Lower lobe of right lung (tissue), 2 donors: ENCODE data around the gene SP140L. TPM values are rescaled to one million over a fixed set of nuclear protein-coding genes. Genes with fewer than 3 reads are reported as not detected.

Source experiments
- ATAC-seq, 2 donors: fragments of 200-7000 bp; cut with Tn5 transposase; one replicate each; pipeline ENCODE4 v1.9.1; 2020 to 2022; ENCODE audit warnings: mild to moderate bottlenecking in 2 of 2, moderate library complexity in 2 of 2
- DNase-seq: peaks from one replicate; pipeline ENCODE4 v3.0.0-alpha.2; 2020
- H3K27ac ChIP-seq: fragments of 200-600 bp; one replicate; pipeline ENCODE4 v1.8.0; 2022
- H3K27me3 ChIP-seq: fragments of 200-600 bp; one replicate; pipeline ENCODE4 v1.8.0; 2022; ENCODE audit warnings: low read depth
- H3K36me3 ChIP-seq: fragments of 200-600 bp; one replicate; pipeline ENCODE4 v1.8.0; 2022; ENCODE audit warnings: mild to moderate bottlenecking
- H3K4me1 ChIP-seq: fragments of 200-600 bp; one replicate; pipeline ENCODE4 v1.8.0; 2022
- H3K4me3 ChIP-seq: fragments of 200-600 bp; one replicate; pipeline ENCODE4 v1.8.0; 2022; ENCODE audit warnings: mild to moderate bottlenecking
- H3K9me3 ChIP-seq: fragments of 200-600 bp; one replicate; pipeline ENCODE4 v1.8.0; 2022
- intact Hi-C: fragments of 100-400 bp; cut with DNase I; formaldehyde crosslinking; loops from one replicate; pipeline ENCODE4 v1.11.0; 2022
- total RNA-seq: library from RNA; stranded (reverse); fragmentation: NEBNext Ultra II Directional; extraction: Animal tissue kit (Norgen Biotek cat#: 25700); gene quantifications from one replicate; pipeline ENCODE4 v1.2.1, GENCODE V29; 2021
- TF ChIP-seq, protein P1 (sequence below): fragments of 200-600 bp; IDR thresholded peaks from one replicate; pipeline ENCODE4 v1.8.0; 2022; ENCODE audit warnings: antibody characterized with exemption, mild to moderate bottlenecking
- donor health status: DM: no; HTN: yes; CAD: no; lungs with severe emphysema.

Gene SP140L
- total RNA-seq, 1 donor from 2014 or later: 34.0 TPM

DNA sequence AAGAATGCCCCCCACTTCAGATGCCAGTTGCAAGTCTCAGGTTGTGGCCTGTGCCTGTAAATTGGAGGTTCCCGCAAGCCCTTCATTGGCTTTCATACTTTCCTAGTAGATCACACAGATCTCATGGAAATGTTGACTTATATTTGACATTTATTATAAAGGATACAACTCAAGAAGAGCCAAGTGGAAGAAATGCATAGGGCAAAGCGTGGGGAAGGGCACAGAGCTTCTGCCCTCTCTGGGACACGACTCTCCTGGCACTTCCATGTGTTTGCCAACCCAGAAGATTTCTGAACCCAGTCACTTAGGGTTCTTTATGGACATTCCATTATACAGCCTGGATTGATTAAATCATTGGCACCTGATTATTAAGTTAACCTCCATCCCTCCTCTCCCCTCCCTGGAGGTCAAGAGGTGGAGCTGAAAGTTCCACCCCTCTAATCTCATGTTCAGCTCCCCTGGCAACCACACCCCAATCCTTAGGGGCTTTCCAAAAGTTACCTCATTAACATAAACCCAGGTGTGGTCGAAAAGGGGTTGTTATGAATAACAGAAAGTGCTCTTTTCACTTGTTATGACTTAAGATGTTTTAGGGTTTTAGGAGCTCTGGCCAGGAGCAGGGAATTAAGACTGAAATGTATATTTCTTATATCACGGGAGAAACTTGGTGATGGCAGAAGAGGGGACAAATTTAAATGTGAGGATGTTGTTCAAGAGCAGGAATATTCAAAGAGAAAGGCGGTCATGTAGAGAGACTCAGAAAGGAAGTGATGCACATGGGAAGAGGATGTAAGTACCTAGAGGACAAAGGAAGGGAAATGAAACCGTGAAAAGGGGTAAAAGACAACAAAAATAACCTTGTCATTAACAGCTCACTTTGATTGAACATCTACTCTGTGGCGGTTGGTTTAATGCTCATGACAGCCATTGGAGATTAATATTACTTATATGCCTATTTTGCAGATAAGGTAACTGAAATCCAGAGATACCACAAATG lies 120.8 kb downstream of the SP140L start:
- no peaks in the 10 kb centered on the region for H3K27me3 ChIP-seq
- TF ChIP-seq, protein P1, sequence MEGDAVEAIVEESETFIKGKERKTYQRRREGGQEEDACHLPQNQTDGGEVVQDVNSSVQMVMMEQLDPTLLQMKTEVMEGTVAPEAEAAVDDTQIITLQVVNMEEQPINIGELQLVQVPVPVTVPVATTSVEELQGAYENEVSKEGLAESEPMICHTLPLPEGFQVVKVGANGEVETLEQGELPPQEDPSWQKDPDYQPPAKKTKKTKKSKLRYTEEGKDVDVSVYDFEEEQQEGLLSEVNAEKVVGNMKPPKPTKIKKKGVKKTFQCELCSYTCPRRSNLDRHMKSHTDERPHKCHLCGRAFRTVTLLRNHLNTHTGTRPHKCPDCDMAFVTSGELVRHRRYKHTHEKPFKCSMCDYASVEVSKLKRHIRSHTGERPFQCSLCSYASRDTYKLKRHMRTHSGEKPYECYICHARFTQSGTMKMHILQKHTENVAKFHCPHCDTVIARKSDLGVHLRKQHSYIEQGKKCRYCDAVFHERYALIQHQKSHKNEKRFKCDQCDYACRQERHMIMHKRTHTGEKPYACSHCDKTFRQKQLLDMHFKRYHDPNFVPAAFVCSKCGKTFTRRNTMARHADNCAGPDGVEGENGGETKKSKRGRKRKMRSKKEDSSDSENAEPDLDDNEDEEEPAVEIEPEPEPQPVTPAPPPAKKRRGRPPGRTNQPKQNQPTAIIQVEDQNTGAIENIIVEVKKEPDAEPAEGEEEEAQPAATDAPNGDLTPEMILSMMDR: no peak
- intact Hi-C loops: no loop called here
- no peaks in the 10 kb centered on the region for H3K9me3 ChIP-seq
- H3K4me3 ChIP-seq: no peak overlapping the region
- peaks cover 15% of the 10 kb centered on the region for H3K4me1 ChIP-seq
- peak in 1 of 2 donors; percentile 50 for ATAC-seq
- H3K36me3 ChIP-seq: peaks cover 99% of the 10 kb centered on the region
- H3K27ac ChIP-seq: peak overlapping the region; percentile 25
- DNase-seq: no peak

DNA sequence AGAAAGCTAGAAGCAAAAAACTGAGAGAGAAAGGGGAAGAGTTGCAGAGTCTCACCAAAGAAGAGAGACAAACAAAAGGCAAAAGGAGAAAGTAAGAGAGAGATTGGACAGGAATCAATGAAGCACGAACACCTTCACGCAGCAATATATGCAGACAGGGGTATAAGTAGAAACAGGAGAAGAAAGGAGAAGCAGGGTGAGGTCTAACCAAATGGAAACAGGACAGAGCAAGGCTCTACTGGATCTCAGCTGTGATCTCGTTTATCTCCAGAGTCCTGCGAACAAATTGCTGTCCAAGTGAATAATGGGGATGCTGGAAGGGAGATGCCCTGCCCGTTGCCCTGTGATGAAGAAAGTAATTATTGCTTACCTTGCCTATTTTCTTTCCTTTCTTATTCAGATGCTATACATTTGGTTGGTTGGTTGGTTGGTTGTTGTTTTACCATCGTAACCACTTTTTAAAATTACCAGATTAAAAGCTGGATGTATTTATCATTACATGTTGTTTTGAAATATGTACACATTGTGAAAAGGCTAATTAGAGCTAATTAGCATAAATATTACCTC lies 123.0 kb downstream of the SP140L start:
- Histone ChIP-seq H3K4me3 (no peak overlapping the region), H3K36me3 (peaks cover 88% of the 10 kb centered on the region), H3K27ac (no peak overlapping the region), H3K4me1 (peaks cover 15% of the 10 kb centered on the region), H3K9me3 (no peaks in the 10 kb centered on the region), H3K27me3 (no peaks in the 10 kb centered on the region)
- DNase-seq: no peak
- no peak for ATAC-seq
- TF ChIP-seq, protein P1: no peak
- intact Hi-C loops: no loop called here

DNA sequence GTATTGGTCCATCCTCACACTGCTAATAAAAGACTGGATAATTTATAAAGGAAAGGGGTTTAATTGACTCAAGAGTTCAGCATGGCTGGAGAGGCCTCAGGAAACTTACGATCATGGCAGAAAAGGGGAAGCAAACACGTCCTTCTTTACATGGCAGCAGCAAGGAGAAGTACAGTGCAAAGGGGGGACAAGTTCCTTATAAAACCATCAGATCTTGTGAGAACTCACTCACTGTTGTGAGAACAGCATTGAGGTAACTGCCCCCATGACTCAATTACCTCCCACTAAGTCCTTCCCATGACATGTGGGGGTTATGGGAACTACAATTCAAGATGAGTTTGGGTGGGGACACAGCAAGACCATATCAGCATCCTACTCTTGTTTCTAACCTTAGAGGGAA lies 126.0 kb downstream of the SP140L start:
- no peak for DNase-seq
- H3K9me3 ChIP-seq: no peaks in the 10 kb centered on the region
- no peak overlapping the region for H3K4me3 ChIP-seq
- no peak for ATAC-seq
- peaks cover 80% of the 10 kb centered on the region for H3K36me3 ChIP-seq
- TF ChIP-seq, protein P1: no peak
- intact Hi-C loops: no loop called here
- no peak overlapping the region for H3K27ac ChIP-seq
- H3K27me3 ChIP-seq: no peaks in the 10 kb centered on the region
- peaks cover 3% of the 10 kb centered on the region for H3K4me1 ChIP-seq

Other genes with a start within 250 kb of the SP140L start
- 68.1 TPM for gene SP110, start 107.2 kb upstream of the SP140L start, total RNA-seq
- 15.0 TPM for gene SP140, start 101.5 kb upstream of the SP140L start, total RNA-seq
- 162 TPM for gene SP100, start 89.0 kb downstream of the SP140L start, total RNA-seq